ENCODE data around the gene CCDC144A.

GRCh38 chr17:16818821-16819683 is 129.0 kb downstream of the CCDC144A start:
- TF ChIP-seq POLR2A (IDR thresholded peaks at IDR 0.05; ENCODE audit: extremely low read depth, insufficient read length) = no peak
- no peak for TF ChIP-seq CTCF (IDR thresholded peaks at IDR 0.05; ENCODE audit: low read depth, low read length)
- TF ChIP-seq MYC (IDR thresholded peaks at IDR 0.05; ENCODE audit: low read depth, low read length) = no peak
